Stimulated activated CD8-positive, alpha-beta memory T cell treated with anti-CD3 and anti-CD28 coated beads, Interleukin-15, amount 100 ng/mL, for 4 hours (primary cell): Measurements from ENCODE around the gene PINK1.
A peak's percentile ranks its signal among the peaks of the same experiment; 100 is the strongest.

Source experiments
- DNase-seq, 2 donors: peaks; one replicate each; pipeline ENCODE4 v3.0.0-alpha.2; 2020; ENCODE audit warnings: low read depth in 2 of 2

PINK1 gene

GRCh38 chr1:20680269-20680668 is 47.0 kb downstream of the PINK1 start:
- DNase-seq: no peak

GRCh38 chr1:20681999-20682398 is 48.7 kb downstream of the PINK1 start:
- no peak for DNase-seq

GRCh38 chr1:20682571-20683236 is 49.4 kb downstream of the PINK1 start:
- DNase-seq: no peak

GRCh38 chr1:20683614-20684013 is 50.4 kb downstream of the PINK1 start:
- DNase-seq: no peak

GRCh38 chr1:20684050-20684620 is 50.9 kb downstream of the PINK1 start:
- DNase-seq: no peak

GRCh38 chr1:20684651-20685050 is 51.4 kb downstream of the PINK1 start:
- DNase-seq: no peak

- no peak for DNase-seq
Observed at GRCh38 chr1:20685099-20685662, 51.9 kb downstream of the PINK1 start.

DNA sequence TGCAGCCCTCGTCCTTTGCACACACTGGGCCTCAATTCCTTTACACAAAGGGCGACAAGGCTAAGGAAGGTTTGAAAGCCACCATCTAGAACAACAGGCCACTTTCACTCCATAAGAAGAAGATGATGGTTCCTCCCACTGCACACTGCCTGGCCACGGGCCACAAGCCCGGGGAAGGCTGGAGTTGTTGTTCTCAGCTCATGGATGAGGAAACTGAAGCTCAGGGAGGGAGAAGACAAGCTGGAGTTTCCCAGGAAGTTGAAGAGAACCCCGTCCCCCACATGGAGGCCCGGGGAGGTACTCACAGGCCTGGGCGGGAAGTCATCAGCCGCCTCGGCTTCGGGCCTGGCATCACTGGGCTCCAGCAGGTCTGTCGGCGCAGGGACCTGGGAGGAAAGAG is 52.5 kb downstream of the PINK1 start:
- no peak for DNase-seq

- DNase-seq: no peak
Observed at GRCh38 chr1:20686883-20687725, 53.8 kb downstream of the PINK1 start.

DNA sequence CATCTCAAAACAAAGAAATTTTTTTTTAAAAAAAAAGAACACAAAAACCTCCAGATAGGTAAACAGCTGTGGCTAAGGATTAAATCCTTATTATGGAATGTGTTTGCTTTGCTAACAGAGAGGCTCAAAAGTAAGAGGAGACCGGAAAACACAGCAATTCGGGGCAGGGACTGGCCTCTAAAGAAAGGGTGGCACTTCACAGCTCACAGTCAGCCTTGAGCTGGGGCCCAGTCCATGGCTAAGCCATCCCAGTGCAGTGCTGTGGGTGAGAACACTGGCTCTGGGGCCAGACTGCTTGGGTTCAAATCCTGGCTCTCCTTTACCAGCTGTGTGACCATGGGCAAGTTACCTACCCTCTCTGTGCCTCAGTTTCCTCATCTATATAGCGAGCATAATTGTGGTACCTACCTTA is 56.4 kb downstream of the PINK1 start:
- no peak for DNase-seq

GRCh38 chr1:20691872-20692271 is 58.6 kb downstream of the PINK1 start:
- DNase-seq: no peak

GRCh38 chr1:20693623-20694022 is 60.4 kb downstream of the PINK1 start:
- no peak for DNase-seq

GRCh38 chr1:20695515-20695914 is 62.3 kb downstream of the PINK1 start:
- no peak for DNase-seq

- DNase-seq: peak; percentile 19 to 38
Observed at GRCh38 chr1:20696397-20697333, 63.4 kb downstream of the PINK1 start.

DNA sequence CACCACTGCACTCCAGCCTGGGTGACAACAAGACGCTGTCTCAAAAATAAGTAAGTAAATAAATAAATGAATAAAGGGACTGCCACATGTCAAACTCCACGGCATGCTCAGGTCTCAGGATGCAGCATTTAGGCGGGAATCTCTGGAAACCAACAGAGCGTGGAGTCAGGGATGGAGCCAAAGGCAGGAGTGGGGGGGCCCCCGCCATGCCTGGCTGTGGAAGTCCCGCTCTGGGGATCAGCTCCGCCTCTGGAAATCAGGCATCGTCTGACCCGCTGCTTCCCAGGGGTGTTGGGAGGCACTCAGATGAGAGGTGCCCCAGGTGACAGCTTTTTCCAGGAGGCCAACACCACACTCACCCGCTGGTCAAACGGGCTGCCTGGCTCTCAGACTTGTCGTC is 64.3 kb downstream of the PINK1 start:
- no peak for DNase-seq

GRCh38 chr1:20698195-20698910 is 65.1 kb downstream of the PINK1 start:
- DNase-seq: no peak

GRCh38 chr1:20699558-20699957 is 66.3 kb downstream of the PINK1 start:
- DNase-seq: no peak

DNA sequence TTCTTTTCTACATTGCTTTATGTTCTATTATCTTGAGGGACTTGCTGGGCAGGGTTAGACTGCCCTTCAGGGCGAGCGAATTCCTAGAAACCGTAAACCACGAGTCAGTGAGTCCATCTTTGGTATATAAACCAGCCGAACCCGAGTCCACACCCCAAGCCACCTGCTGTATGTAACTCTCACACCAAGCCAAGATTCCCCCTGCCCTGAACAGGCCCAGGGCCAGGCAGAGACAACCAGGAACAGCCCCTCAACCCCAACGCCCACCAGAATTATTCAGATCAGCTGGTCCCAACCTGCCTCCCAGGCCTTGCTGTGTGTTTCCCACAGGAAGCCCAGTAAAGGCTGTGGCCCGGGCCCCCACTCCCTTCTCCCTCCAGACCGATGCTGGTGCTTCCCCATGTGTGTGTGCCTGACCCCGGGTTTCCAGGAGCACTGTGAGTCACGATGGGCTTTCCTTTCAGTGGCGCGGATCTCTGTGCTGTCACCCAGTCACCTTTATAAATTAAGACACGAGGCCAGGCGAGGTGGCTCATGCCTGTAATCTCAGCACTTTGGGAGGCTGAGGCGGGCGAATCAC is 67.5 kb downstream of the PINK1 start:
- DNase-seq: no peak
